Breast epithelium (tissue), 4 donors: ENCODE measurements around the gene CFAP45. TPM values are rescaled to one million over a fixed set of nuclear protein-coding genes. Genes with fewer than 3 reads are reported as not detected.

Experiments used
- DNase-seq, 2 donors: peaks; one replicate each; pipeline ENCODE4 v3.0.0-alpha.2; 2019; ENCODE audit warnings: low spot score in 2 of 2
- H3K27ac ChIP-seq, 2 donors: fragments of 200-600 bp; sonication (generic) in 1 of 2; one replicate each; pipeline ENCODE4 v1.5.1; 2016 to 2019; ENCODE audit warnings: mild to moderate bottlenecking in 1 of 2
- H3K27me3 ChIP-seq, 2 donors: fragments of 200-600 bp; sonication (generic) in 1 of 2; one replicate each; pipeline versions ENCODE4 v1.5.1 to v1.6.0; 2017 to 2019; ENCODE audit warnings: control low read depth in 1 of 2, mild to moderate bottlenecking in 1 of 2
- H3K36me3 ChIP-seq: fragments of 200-600 bp; one replicate; pipeline ENCODE4 v1.5.1; 2019
- H3K4me1 ChIP-seq, 2 donors: fragments of 200-600 bp; sonication (generic); one replicate each; pipeline ENCODE4 v1.5.1; 2016 to 2019; ENCODE audit warnings: control low read depth in 1 of 2
- H3K4me3 ChIP-seq, 3 donors: fragments of 200-600 bp; sonication (generic); 1 replicate in 2 of 3; 2 replicates in 1 of 3; pipeline ENCODE4 v1.5.1; 2016 to 2019; ENCODE audit warnings: mild to moderate bottlenecking in 3 of 3, moderate library complexity in 2 of 3
- H3K9me3 ChIP-seq, 2 donors: fragments of 200-600 bp; sonication (generic) in 1 of 2; one replicate each; pipeline ENCODE4 v1.5.1; 2016 to 2019; ENCODE audit warnings: control low read depth in 1 of 2
- CTCF ChIP-seq, 3 donors: fragments of 450-650 bp; IDR thresholded peaks; one replicate each; pipeline ENCODE4 v1.5.1; 2016 to 2017; ENCODE audit warnings: antibody characterized with exemption in 3 of 3, mild to moderate bottlenecking in 3 of 3, moderate library complexity in 3 of 3
- POLR2A ChIP-seq: fragments of 450-650 bp; IDR thresholded peaks from one replicate; pipeline ENCODE4 v1.6.1; 2016; ENCODE audit warnings: antibody characterized with exemption, mild to moderate bottlenecking, moderate library complexity
- POLR2AphosphoS5 ChIP-seq, 3 donors: sonication (generic); formaldehyde crosslinking; IDR thresholded peaks; one replicate each; pipeline ENCODE4 v1.6.1; 2017; ENCODE audit warnings: antibody characterized with exemption in 3 of 3
- intact Hi-C: fragments of 100-400 bp; cut with DNase I; formaldehyde crosslinking; loops from one replicate; pipeline ENCODE4 v1.15.1; 2023; ENCODE audit warnings: low total_unique reads
- total RNA-seq, 3 donors: library from RNA; depleted of rRNA; stranded (reverse); fragments of >200 nt; gene quantifications; one replicate each; pipeline ENCODE4 v1.1.0, GENCODE V29; 2016

CFAP45 gene
- total RNA-seq, 3 donors from 2014 or later = 0.80 to 2.6 (median 2.6) TPM

GRCh38 chr1:159915571-159916241, 15.7 kb upstream of the CFAP45 start:
- Histone ChIP-seq H3K4me1 (peaks cover 0 to 7% of the 10 kb centered on the region in 2 donors), H3K36me3 (peaks cover 5% of the 10 kb centered on the region), H3K27me3 (no peaks in the 10 kb centered on the region), H3K9me3 (no peaks in the 10 kb centered on the region), H3K4me3 (no peak overlapping the region), H3K27ac (peak overlapping the region; percentile 68 to 76)
- DNase-seq = no peak
- no peak for TF ChIP-seq POLR2A
- TF ChIP-seq POLR2AphosphoS5 (IDR thresholded peaks at IDR 0.05) = no peak
- TF ChIP-seq CTCF (IDR thresholded peaks at IDR 0.05) = no peak
- intact Hi-C loops = no loop called here

- Histone ChIP-seq H3K4me3 (no peak overlapping the region), H3K27me3 (no peaks in the 10 kb centered on the region), H3K9me3 (no peaks in the 10 kb centered on the region), H3K36me3 (peaks cover 5% of the 10 kb centered on the region), H3K27ac (no peak overlapping the region), H3K4me1 (peaks cover 0 to 7% of the 10 kb centered on the region in 2 donors)
- DNase-seq = no peak
- TF ChIP-seq POLR2A = no peak
- TF ChIP-seq POLR2AphosphoS5 (IDR thresholded peaks at IDR 0.05) = no peak
- TF ChIP-seq CTCF (IDR thresholded peaks at IDR 0.05) = no peak
- intact Hi-C loops = no loop called here
Measured at GRCh38 chr1:159914252-159915018, 14.5 kb upstream of the CFAP45 start.

GRCh38 chr1:159913451-159914192, 13.7 kb upstream of the CFAP45 start:
- intact Hi-C loops = no loop called here
- Histone ChIP-seq H3K27me3 (no peaks in the 10 kb centered on the region), H3K4me3 (no peak overlapping the region), H3K4me1 (peaks cover 0 to 7% of the 10 kb centered on the region in 2 donors), H3K9me3 (no peaks in the 10 kb centered on the region), H3K27ac (peak overlapping the region; percentile 34 to 42), H3K36me3 (peaks cover 2% of the 10 kb centered on the region)
- TF ChIP-seq POLR2A (no peak), CTCF (IDR thresholded peaks at IDR 0.05) (no peak), POLR2AphosphoS5 (IDR thresholded peaks at IDR 0.05) (no peak)
- DNase-seq = no peak

- intact Hi-C loops = no loop called here
- TF ChIP-seq POLR2AphosphoS5 (IDR thresholded peaks at IDR 0.05) (no peak), CTCF (IDR thresholded peaks at IDR 0.05) (no peak), POLR2A (no peak)
- H3K27ac ChIP-seq = peak overlapping the region; percentile 29 to 67
- no peak for DNase-seq
- H3K4me3 ChIP-seq = no peak overlapping the region
- H3K36me3 ChIP-seq = no peaks in the 10 kb centered on the region
- no peaks in the 10 kb centered on the region for H3K9me3 ChIP-seq
- no peaks in the 10 kb centered on the region for H3K27me3 ChIP-seq
- no peaks in the 10 kb centered on the region for H3K4me1 ChIP-seq
Measured at GRCh38 chr1:159911326-159912070, 11.5 kb upstream of the CFAP45 start.
